Pancreas (tissue), 10 donors: Measurements from ENCODE around the gene PDE10A. TPM values are rescaled to one million over a fixed set of nuclear protein-coding genes. Genes with fewer than 3 reads are reported as not detected.

ENCODE experiments used
- ATAC-seq, 4 donors: fragments of 200-7000 bp; cut with Tn5 transposase; one replicate each; pipeline versions ENCODE4 v1.8.0 to v1.9.1; 2020; ENCODE audit warnings: mild to moderate bottlenecking in 4 of 4, moderate library complexity in 4 of 4
- DNase-seq, 6 donors: peaks; one replicate each; pipeline ENCODE4 v3.0.0-alpha.2; 2020
- FAIRE-seq: peaks from 2 replicates; lab custom pipeline; 2012; peaks lifted over from hg19 to GRCh38; lab: Jason Lieb, UNC
- H3K27ac ChIP-seq, 4 donors: fragments of 200-600 bp; sonication (generic); 1 replicate in 3 of 4; 2 replicates in 1 of 4; pipeline versions ENCODE4 v1.5.0 to v1.8.0; 2020
- H3K27me3 ChIP-seq, 4 donors: fragments of 200-600 bp; one replicate each; pipeline ENCODE4 v1.8.0; 2021
- H3K36me3 ChIP-seq, 3 donors: fragments of 200-600 bp; sonication (generic) in 1 of 3; one replicate each; pipeline versions ENCODE4 v1.5.0 to v1.8.0; 2020 to 2021
- H3K4me1 ChIP-seq, 3 donors: fragments of 200-600 bp; one replicate each; pipeline ENCODE4 v1.8.0; 2021
- H3K4me3 ChIP-seq, 4 donors: fragments of 200-600 bp; sonication (generic) in 2 of 4; one replicate each; pipeline versions ENCODE4 v1.5.0 to v1.8.0; 2020 to 2021
- H3K9me3 ChIP-seq, 4 donors: fragments of 200-600 bp; one replicate each; pipeline ENCODE4 v1.8.0; 2021
- WGBS, 2 donors: extraction: QIAGEN DNeasy Blood & Tissue Kit; methylation state at CpG; one replicate each; pipeline ENCODE4 v1.1.7; 2013; 5-methylcytosine and 5-hydroxymethylcytosine counted together
- intact Hi-C, 3 donors: fragments of 100-400 bp; cut with DNase I; formaldehyde crosslinking; loops; one replicate each; pipeline versions ENCODE4 v1.11.1 to v1.14.2; 2022
- polyA plus RNA-seq, 2 donors: library from polyadenylated mRNA; stranded (reverse); fragments of 200-250 nt; gene quantifications; one replicate each; pipeline ENCODE4 v1.2.3, GENCODE V29; 2013
- total RNA-seq, 6 donors: library from RNA; stranded (reverse); fragmentation: NEBNext Ultra II Directional in 4 of 6; extraction: Animal tissue kit (Norgen Biotek cat#: 25700) in 4 of 6; gene quantifications; one replicate each; pipeline versions ENCODE4 v1.2.1 to v1.2.4, GENCODE V29; 2021 to 2023
- TF ChIP-seq, protein P1 (sequence below), 4 donors: fragments of 200-600 bp; sonication (generic) in 3 of 4; IDR thresholded peaks; one replicate each; pipeline versions ENCODE4 v1.5.0 to v1.8.0; 2021; ENCODE audit warnings: antibody characterized with exemption in 4 of 4
- donor health status: healthy with polysubstance abuse.
- donor health status: DM: no; HTN: no; CAD: no; lungs with moderate emphysema.
- donor health status: DM: no; HTN: no; CAD: no.
- donor health status: control.
- donor health status: control.
- donor health status: Bipolar disorder and iron deficiency.
- donor health status: DM: yes; HTN: yes; CAD: no.
- donor health status: DM: no; HTN: no; CAD: no.
- donor health status: DM: no; HTN: no; CAD: no.
- donor health status: DM: yes; HTN: yes; CAD: no.

Gene PDE10A
- total and polyA plus RNA-seq, 8 donors, result 0.83 to 5.7 (median 2.7) TPM

GRCh38 chr6:165581678-165582077 lies 81.4 kb downstream of the PDE10A start:
- DNase-seq, result no peak
- no peak for ATAC-seq
- TF ChIP-seq, protein P1, sequence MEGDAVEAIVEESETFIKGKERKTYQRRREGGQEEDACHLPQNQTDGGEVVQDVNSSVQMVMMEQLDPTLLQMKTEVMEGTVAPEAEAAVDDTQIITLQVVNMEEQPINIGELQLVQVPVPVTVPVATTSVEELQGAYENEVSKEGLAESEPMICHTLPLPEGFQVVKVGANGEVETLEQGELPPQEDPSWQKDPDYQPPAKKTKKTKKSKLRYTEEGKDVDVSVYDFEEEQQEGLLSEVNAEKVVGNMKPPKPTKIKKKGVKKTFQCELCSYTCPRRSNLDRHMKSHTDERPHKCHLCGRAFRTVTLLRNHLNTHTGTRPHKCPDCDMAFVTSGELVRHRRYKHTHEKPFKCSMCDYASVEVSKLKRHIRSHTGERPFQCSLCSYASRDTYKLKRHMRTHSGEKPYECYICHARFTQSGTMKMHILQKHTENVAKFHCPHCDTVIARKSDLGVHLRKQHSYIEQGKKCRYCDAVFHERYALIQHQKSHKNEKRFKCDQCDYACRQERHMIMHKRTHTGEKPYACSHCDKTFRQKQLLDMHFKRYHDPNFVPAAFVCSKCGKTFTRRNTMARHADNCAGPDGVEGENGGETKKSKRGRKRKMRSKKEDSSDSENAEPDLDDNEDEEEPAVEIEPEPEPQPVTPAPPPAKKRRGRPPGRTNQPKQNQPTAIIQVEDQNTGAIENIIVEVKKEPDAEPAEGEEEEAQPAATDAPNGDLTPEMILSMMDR (IDR thresholded peaks at IDR 0.05), result no peak
- H3K4me3 ChIP-seq, result no peak overlapping the region
- no peak overlapping the region for H3K27ac ChIP-seq
- no peaks in the 10 kb centered on the region for H3K4me1 ChIP-seq
- FAIRE-seq, result no peak
- H3K9me3 ChIP-seq, result no peaks in the 10 kb centered on the region
- WGBS, 2 donors, result 93 to 100% methylated on average over 1 of the region's 1 CpG
- intact Hi-C loops, result no loop called here
- no peaks in the 10 kb centered on the region for H3K36me3 ChIP-seq
- H3K27me3 ChIP-seq, result no peaks in the 10 kb centered on the region

DNA sequence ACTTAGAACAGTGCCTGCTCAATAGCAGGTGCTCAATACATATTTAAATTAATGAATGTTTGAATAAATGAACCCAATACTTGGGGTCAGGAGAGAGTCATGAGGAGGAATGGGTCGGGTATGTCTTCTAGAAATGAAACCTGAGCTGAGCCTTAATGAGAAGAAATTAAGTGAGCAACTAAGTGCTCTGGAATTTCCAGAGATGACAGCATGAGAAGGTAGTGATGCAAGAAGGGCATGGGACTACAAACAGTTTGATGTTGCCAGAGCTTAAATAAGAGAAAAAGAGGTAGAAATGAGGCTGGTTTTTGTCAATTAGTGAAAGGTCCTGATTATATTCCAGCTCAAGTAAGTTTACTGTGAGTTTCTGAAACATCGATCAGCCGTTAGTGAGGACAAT lies 82.9 kb downstream of the PDE10A start:
- intact Hi-C loops, result no loop called here
- no peak for FAIRE-seq
- Histone ChIP-seq H3K9me3 (no peaks in the 10 kb centered on the region), H3K27ac (no peak overlapping the region), H3K27me3 (no peaks in the 10 kb centered on the region), H3K4me3 (no peak overlapping the region), H3K36me3 (no peaks in the 10 kb centered on the region), H3K4me1 (no peaks in the 10 kb centered on the region)
- no peak for DNase-seq
- ATAC-seq, result no peak
- TF ChIP-seq, protein P1 (IDR thresholded peaks at IDR 0.05), result no peak
- 72 to 81% methylated on average over 3 of the region's 3 CpGs for WGBS, 2 donors

GRCh38 chr6:165579151-165579550 lies 83.9 kb downstream of the PDE10A start:
- H3K27ac ChIP-seq, result no peak overlapping the region
- no peak overlapping the region for H3K4me3 ChIP-seq
- no peaks in the 10 kb centered on the region for H3K27me3 ChIP-seq
- no peaks in the 10 kb centered on the region for H3K36me3 ChIP-seq
- intact Hi-C loops, result no loop called here
- DNase-seq (no peak), FAIRE-seq (no peak), ATAC-seq (no peak)
- TF ChIP-seq, protein P1 (IDR thresholded peaks at IDR 0.05), result no peak
- peaks cover 0 to 6% (median 3%) of the 10 kb centered on the region in 3 donors for H3K4me1 ChIP-seq
- H3K9me3 ChIP-seq, result no peaks in the 10 kb centered on the region

DNA sequence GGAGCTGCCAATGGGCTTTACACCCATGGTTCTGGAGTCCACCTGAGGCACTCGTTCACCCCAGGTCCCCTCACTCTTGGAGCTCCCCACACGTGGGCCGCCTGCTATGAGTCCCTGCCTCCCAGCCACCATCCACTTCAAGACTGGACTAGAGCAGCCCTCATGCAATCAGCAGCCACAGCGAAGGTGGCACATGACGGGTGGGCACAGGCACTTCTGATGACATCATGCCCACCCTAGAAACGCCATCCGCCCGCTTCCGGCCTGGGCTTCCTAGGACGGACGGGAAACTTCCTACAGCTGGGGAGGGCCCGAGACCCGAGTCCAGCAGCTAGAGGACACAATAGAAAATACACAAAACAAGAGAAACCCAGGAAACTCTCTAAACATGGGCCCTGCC lies 85.5 kb downstream of the PDE10A start:
- H3K9me3 ChIP-seq, result no peaks in the 10 kb centered on the region
- H3K4me1 ChIP-seq, result peaks cover 7 to 12% (median 10%) of the 10 kb centered on the region in 3 donors
- ATAC-seq, result no peak
- H3K27ac ChIP-seq, result no peak overlapping the region
- intact Hi-C loops, result no loop called here
- TF ChIP-seq, protein P1 (IDR thresholded peaks at IDR 0.05), result no peak
- 83 to 84% methylated on average over 13 of the region's 13 CpGs for WGBS, 2 donors
- no peaks in the 10 kb centered on the region for H3K36me3 ChIP-seq
- no peak overlapping the region for H3K4me3 ChIP-seq
- no peak for DNase-seq
- no peaks in the 10 kb centered on the region for H3K27me3 ChIP-seq
- FAIRE-seq, result no peak

- Histone ChIP-seq H3K9me3 (no peaks in the 10 kb centered on the region), H3K4me1 (peaks cover 7 to 12% (median 10%) of the 10 kb centered on the region in 3 donors), H3K27me3 (no peaks in the 10 kb centered on the region), H3K36me3 (no peaks in the 10 kb centered on the region), H3K27ac (no peak overlapping the region), H3K4me3 (no peak overlapping the region)
- no peak for ATAC-seq
- no peak for FAIRE-seq
- TF ChIP-seq, protein P1 (IDR thresholded peaks at IDR 0.05), result no peak
- intact Hi-C loops, result no loop called here
- no peak for DNase-seq
- WGBS, 2 donors, result 54 to 75% methylated on average over 3 of the region's 3 CpGs
Measured at GRCh38 chr6:165575158-165575549, 87.9 kb downstream of the PDE10A start.
